ENCODE results near the gene LUZP2.

LUZP2 gene

GRCh38 chr11:24808173-24808572 lies 311.3 kb downstream of the LUZP2 start:
- Histone ChIP-seq H3K4me3 (ENCODE audit: low read depth, low read length, poor library complexity, severe bottlenecking) (no peak overlapping the region), H3K9ac (ENCODE audit: low read length) (no peak overlapping the region), H3K9me2 (ENCODE audit: low read depth, low read length) (no peaks in the 10 kb centered on the region), H3K9me3 (ENCODE audit: low read length) (no peaks in the 10 kb centered on the region), H3K27me3 (ENCODE audit: insufficient read depth, low read length) (no peaks in the 10 kb centered on the region), H3F3A (ENCODE audit: insufficient read depth, low read length) (no peaks in the 10 kb centered on the region), H3K4me1 (ENCODE audit: insufficient read depth, low read length, severe bottlenecking) (no peaks in the 10 kb centered on the region), H3K36me3 (ENCODE audit: insufficient read depth, low read length) (no peaks in the 10 kb centered on the region), H2AFZ (ENCODE audit: low read length) (no peak overlapping the region), H3K79me2 (ENCODE audit: insufficient read depth, low read length) (no peaks in the 10 kb centered on the region), H3K27ac (ENCODE audit: low read depth, low read length, poor library complexity, severe bottlenecking) (no peak overlapping the region), H3K4me2 (ENCODE audit: low read length) (no peak overlapping the region), H4K20me1 (ENCODE audit: insufficient read depth, low read length) (no peaks in the 10 kb centered on the region)
- TF ChIP-seq, protein P1, sequence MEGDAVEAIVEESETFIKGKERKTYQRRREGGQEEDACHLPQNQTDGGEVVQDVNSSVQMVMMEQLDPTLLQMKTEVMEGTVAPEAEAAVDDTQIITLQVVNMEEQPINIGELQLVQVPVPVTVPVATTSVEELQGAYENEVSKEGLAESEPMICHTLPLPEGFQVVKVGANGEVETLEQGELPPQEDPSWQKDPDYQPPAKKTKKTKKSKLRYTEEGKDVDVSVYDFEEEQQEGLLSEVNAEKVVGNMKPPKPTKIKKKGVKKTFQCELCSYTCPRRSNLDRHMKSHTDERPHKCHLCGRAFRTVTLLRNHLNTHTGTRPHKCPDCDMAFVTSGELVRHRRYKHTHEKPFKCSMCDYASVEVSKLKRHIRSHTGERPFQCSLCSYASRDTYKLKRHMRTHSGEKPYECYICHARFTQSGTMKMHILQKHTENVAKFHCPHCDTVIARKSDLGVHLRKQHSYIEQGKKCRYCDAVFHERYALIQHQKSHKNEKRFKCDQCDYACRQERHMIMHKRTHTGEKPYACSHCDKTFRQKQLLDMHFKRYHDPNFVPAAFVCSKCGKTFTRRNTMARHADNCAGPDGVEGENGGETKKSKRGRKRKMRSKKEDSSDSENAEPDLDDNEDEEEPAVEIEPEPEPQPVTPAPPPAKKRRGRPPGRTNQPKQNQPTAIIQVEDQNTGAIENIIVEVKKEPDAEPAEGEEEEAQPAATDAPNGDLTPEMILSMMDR (IDR thresholded peaks at IDR 0.05; ENCODE audit: low read length): no peak
- TF ChIP-seq EZH2 (IDR thresholded peaks at IDR 0.05; ENCODE audit: borderline replicate concordance, low read length): no peak

- Histone ChIP-seq H3F3A (ENCODE audit: insufficient read depth, low read length) (no peaks in the 10 kb centered on the region), H3K27me3 (ENCODE audit: insufficient read depth, low read length) (no peaks in the 10 kb centered on the region), H3K4me1 (ENCODE audit: insufficient read depth, low read length, severe bottlenecking) (no peaks in the 10 kb centered on the region), H2AFZ (ENCODE audit: low read length) (no peak overlapping the region), H3K27ac (ENCODE audit: low read depth, low read length, poor library complexity, severe bottlenecking) (no peak overlapping the region), H3K36me3 (ENCODE audit: insufficient read depth, low read length) (no peaks in the 10 kb centered on the region), H3K9me2 (ENCODE audit: low read depth, low read length) (no peaks in the 10 kb centered on the region), H3K4me2 (ENCODE audit: low read length) (no peak overlapping the region), H4K20me1 (ENCODE audit: insufficient read depth, low read length) (no peaks in the 10 kb centered on the region), H3K4me3 (ENCODE audit: low read depth, low read length, poor library complexity, severe bottlenecking) (no peak overlapping the region), H3K9ac (ENCODE audit: low read length) (no peak overlapping the region), H3K79me2 (ENCODE audit: insufficient read depth, low read length) (no peaks in the 10 kb centered on the region), H3K9me3 (ENCODE audit: low read length) (no peaks in the 10 kb centered on the region)
- TF ChIP-seq EZH2 (IDR thresholded peaks at IDR 0.05; ENCODE audit: borderline replicate concordance, low read length): no peak
- TF ChIP-seq, protein P1 (IDR thresholded peaks at IDR 0.05; ENCODE audit: low read length): no peak
These were observed 322.2 kb downstream of the LUZP2 start for GRCh38 chr11:24819006-24819405.

GRCh38 chr11:24819863-24820434 lies 323.1 kb downstream of the LUZP2 start:
- no peak overlapping the region for H3K9ac ChIP-seq (ENCODE audit: low read length)
- H3K4me1 ChIP-seq (ENCODE audit: insufficient read depth, low read length, severe bottlenecking): no peaks in the 10 kb centered on the region
- no peaks in the 10 kb centered on the region for H3K9me3 ChIP-seq (ENCODE audit: low read length)
- no peaks in the 10 kb centered on the region for H3K36me3 ChIP-seq (ENCODE audit: insufficient read depth, low read length)
- H2AFZ ChIP-seq (ENCODE audit: low read length): no peak overlapping the region
- H3K27me3 ChIP-seq (ENCODE audit: insufficient read depth, low read length): no peaks in the 10 kb centered on the region
- no peak overlapping the region for H3K4me3 ChIP-seq (ENCODE audit: low read depth, low read length, poor library complexity, severe bottlenecking)
- H3K79me2 ChIP-seq (ENCODE audit: insufficient read depth, low read length): no peaks in the 10 kb centered on the region
- H3K4me2 ChIP-seq (ENCODE audit: low read length): no peak overlapping the region
- TF ChIP-seq, protein P1 (IDR thresholded peaks at IDR 0.05; ENCODE audit: low read length): no peak
- no peak for TF ChIP-seq EZH2 (IDR thresholded peaks at IDR 0.05; ENCODE audit: borderline replicate concordance, low read length)
- no peak overlapping the region for H3K27ac ChIP-seq (ENCODE audit: low read depth, low read length, poor library complexity, severe bottlenecking)
- H4K20me1 ChIP-seq (ENCODE audit: insufficient read depth, low read length): no peaks in the 10 kb centered on the region
- H3K9me2 ChIP-seq (ENCODE audit: low read depth, low read length): no peaks in the 10 kb centered on the region
- H3F3A ChIP-seq (ENCODE audit: insufficient read depth, low read length): no peaks in the 10 kb centered on the region
